HPDE6-E6E7 (cell line): ENCODE measurements around the gene ZNF280D.
"Not testable (repeated sequence)": the region's sequence is repeated elsewhere in the genome, so short reads cannot be mapped to it uniquely, and the experiment has no call there.

Source experiments
- DNase-seq: peaks from one replicate; pipeline ENCODE4 v3.0.0; 2011; ENCODE audit warnings: missing footprints; ENCODE audit errors: extremely low spot score

The ZNF280D gene

GRCh38 chr15:56715220-56715619 lies 18.1 kb downstream of the ZNF280D start:
- no peak for DNase-seq

GRCh38 chr15:56709502-56709901 lies 23.8 kb downstream of the ZNF280D start:
- DNase-seq: not testable (repeated sequence)

GRCh38 chr15:56699743-56700142 lies 33.6 kb downstream of the ZNF280D start:
- DNase-seq: no peak

GRCh38 chr15:56698270-56698669 lies 35.0 kb downstream of the ZNF280D start:
- DNase-seq: no peak

GRCh38 chr15:56693761-56694160 lies 39.5 kb downstream of the ZNF280D start:
- no peak for DNase-seq

GRCh38 chr15:56690733-56691132 lies 42.6 kb downstream of the ZNF280D start:
- DNase-seq: no peak

GRCh38 chr15:56683908-56684307 lies 49.4 kb downstream of the ZNF280D start:
- DNase-seq: no peak

- DNase-seq: no peak
These were observed 52.2 kb downstream of the ZNF280D start for GRCh38 chr15:56681113-56681512.

GRCh38 chr15:56679225-56679624 lies 54.1 kb downstream of the ZNF280D start:
- no peak for DNase-seq

- no peak for DNase-seq
These were observed 54.7 kb downstream of the ZNF280D start for GRCh38 chr15:56678571-56678970.

- DNase-seq: no peak
These were observed 56.0 kb downstream of the ZNF280D start for GRCh38 chr15:56677271-56677670.

- DNase-seq: no peak
These were observed 57.4 kb downstream of the ZNF280D start for GRCh38 chr15:56675930-56676329.

GRCh38 chr15:56674857-56675256 lies 58.5 kb downstream of the ZNF280D start:
- DNase-seq: no peak

GRCh38 chr15:56672721-56673120 lies 60.6 kb downstream of the ZNF280D start:
- DNase-seq: no peak

GRCh38 chr15:56667517-56667916 lies 65.8 kb downstream of the ZNF280D start:
- DNase-seq: no peak

- no peak for DNase-seq
These were observed 72.4 kb downstream of the ZNF280D start for GRCh38 chr15:56660943-56661342.

- no peak for DNase-seq
These were observed 74.1 kb downstream of the ZNF280D start for GRCh38 chr15:56659197-56659596.

GRCh38 chr15:56654624-56655023 lies 78.7 kb downstream of the ZNF280D start:
- no peak for DNase-seq

GRCh38 chr15:56654216-56654615 lies 79.1 kb downstream of the ZNF280D start:
- no peak for DNase-seq

GRCh38 chr15:56653787-56654186 lies 79.5 kb downstream of the ZNF280D start:
- no peak for DNase-seq

GRCh38 chr15:56653107-56653506 lies 80.2 kb downstream of the ZNF280D start:
- DNase-seq: no peak

- no peak for DNase-seq
These were observed 85.0 kb downstream of the ZNF280D start for GRCh38 chr15:56648311-56648710.

- DNase-seq: no peak
These were observed 92.8 kb downstream of the ZNF280D start for GRCh38 chr15:56640549-56640948.

GRCh38 chr15:56640127-56640526 lies 93.2 kb downstream of the ZNF280D start:
- no peak for DNase-seq

GRCh38 chr15:56639631-56640030 lies 93.7 kb downstream of the ZNF280D start:
- no peak for DNase-seq
